ENCODE measurements around the gene FAM107B.

Gene FAM107B

DNA sequence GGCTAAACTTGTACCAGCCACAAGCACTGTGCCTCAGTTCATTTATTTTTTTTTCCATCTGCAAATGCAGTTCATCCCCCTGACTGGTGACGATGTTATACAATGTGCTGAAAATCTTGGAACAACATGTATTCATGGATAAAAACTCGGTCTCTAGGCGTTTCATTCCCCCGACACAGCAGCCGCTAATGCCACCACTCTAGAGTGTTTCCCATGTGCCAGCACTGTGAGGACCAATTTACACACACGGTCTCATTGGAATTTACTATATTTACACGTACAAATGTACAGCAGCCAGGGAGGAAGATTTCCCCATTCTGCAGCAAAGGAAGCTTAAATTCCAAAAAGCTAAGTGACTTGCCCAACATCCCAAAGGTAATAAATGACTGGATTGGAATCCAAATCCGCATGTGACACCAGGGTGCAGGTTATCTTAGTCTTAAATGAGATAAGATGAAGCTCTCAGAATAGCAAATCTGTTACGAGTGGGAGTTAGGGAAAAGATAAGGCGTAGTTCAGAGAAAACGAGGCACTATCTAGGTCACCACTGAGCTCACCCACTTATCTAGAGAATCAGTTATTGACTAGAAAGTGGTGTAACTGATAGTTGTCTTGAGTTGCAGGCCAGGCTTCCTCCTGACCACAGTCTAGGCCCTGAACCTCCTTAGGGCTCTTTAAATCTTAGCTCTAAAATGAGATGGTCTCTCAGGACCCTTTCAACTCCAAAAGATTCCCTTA lies 36.7 kb downstream of the FAM107B start:
- DNase-seq: no peak
- no peak overlapping the region for H3K27ac Mint-ChIP-seq
- no peak overlapping the region for H3K4me3 Mint-ChIP-seq
- H3K27me3 Mint-ChIP-seq (ENCODE audit: low read depth, poor library complexity): peaks cover 10% of the 10 kb centered on the region
- TF ChIP-seq, protein P1, sequence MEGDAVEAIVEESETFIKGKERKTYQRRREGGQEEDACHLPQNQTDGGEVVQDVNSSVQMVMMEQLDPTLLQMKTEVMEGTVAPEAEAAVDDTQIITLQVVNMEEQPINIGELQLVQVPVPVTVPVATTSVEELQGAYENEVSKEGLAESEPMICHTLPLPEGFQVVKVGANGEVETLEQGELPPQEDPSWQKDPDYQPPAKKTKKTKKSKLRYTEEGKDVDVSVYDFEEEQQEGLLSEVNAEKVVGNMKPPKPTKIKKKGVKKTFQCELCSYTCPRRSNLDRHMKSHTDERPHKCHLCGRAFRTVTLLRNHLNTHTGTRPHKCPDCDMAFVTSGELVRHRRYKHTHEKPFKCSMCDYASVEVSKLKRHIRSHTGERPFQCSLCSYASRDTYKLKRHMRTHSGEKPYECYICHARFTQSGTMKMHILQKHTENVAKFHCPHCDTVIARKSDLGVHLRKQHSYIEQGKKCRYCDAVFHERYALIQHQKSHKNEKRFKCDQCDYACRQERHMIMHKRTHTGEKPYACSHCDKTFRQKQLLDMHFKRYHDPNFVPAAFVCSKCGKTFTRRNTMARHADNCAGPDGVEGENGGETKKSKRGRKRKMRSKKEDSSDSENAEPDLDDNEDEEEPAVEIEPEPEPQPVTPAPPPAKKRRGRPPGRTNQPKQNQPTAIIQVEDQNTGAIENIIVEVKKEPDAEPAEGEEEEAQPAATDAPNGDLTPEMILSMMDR (IDR thresholded peaks at IDR 0.05): no peak
- peaks cover 19% of the 10 kb centered on the region for H3K4me1 Mint-ChIP-seq
- H3K36me3 Mint-ChIP-seq (ENCODE audit: low read depth): no peaks in the 10 kb centered on the region
- peaks cover 20% of the 10 kb centered on the region for H3K9me3 Mint-ChIP-seq

DNA sequence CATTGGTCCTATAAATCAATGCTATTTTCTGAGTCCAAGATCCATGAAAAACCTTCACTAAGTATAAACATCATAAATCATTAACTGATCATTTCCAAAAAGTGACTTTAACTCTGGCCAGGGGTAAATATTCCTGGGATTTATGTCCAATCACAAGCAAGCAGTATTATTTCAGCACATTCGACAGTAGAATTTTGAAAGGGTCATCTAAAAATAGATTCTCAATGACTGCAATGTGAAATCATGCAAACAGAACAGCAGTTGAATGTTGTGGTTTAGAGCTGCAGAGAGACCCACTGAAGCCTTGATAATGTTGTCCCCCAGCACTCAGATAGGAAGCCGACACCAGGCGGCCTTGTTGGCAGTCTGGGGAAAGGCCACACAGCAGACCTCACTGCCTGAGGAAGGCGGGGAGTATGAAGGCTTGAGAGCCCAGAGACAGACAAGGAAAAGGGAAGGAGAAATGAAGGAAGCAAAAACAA lies 38.1 kb downstream of the FAM107B start:
- H3K4me1 Mint-ChIP-seq: peaks cover 19% of the 10 kb centered on the region
- H3K27me3 Mint-ChIP-seq (ENCODE audit: low read depth, poor library complexity): peaks cover 10% of the 10 kb centered on the region
- H3K27ac Mint-ChIP-seq: peak overlapping the region; percentile 64
- no peaks in the 10 kb centered on the region for H3K36me3 Mint-ChIP-seq (ENCODE audit: low read depth)
- DNase-seq: peak; percentile 20
- no peak overlapping the region for H3K4me3 Mint-ChIP-seq
- H3K9me3 Mint-ChIP-seq: peaks cover 15% of the 10 kb centered on the region
- TF ChIP-seq, protein P1 (IDR thresholded peaks at IDR 0.05): no peak

DNA sequence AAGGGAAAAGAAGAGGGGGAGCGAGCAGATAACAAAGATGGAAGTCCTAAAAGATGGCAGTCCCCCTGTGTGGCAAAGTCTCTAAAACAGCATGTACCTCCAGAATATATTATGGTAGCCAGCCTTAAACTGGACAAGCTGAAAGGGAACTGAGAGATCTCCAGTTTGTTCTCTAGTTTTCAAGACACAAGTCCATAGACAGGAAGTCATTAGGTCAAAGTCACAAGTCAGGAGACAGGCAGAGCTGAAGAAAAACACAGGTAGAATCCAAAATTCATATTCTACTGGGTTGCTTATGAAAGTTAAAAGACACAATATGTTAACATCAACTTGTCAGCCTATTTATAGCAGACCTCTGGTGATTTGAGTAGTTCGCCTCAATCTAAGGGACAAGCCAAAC lies 38.7 kb downstream of the FAM107B start:
- H3K36me3 Mint-ChIP-seq (ENCODE audit: low read depth): no peaks in the 10 kb centered on the region
- H3K9me3 Mint-ChIP-seq: peaks cover 11% of the 10 kb centered on the region
- H3K4me3 Mint-ChIP-seq: no peak overlapping the region
- H3K27me3 Mint-ChIP-seq (ENCODE audit: low read depth, poor library complexity): peaks cover 7% of the 10 kb centered on the region
- no peak for DNase-seq
- H3K4me1 Mint-ChIP-seq: peaks cover 17% of the 10 kb centered on the region
- no peak overlapping the region for H3K27ac Mint-ChIP-seq
- TF ChIP-seq, protein P1 (IDR thresholded peaks at IDR 0.05): no peak

DNA sequence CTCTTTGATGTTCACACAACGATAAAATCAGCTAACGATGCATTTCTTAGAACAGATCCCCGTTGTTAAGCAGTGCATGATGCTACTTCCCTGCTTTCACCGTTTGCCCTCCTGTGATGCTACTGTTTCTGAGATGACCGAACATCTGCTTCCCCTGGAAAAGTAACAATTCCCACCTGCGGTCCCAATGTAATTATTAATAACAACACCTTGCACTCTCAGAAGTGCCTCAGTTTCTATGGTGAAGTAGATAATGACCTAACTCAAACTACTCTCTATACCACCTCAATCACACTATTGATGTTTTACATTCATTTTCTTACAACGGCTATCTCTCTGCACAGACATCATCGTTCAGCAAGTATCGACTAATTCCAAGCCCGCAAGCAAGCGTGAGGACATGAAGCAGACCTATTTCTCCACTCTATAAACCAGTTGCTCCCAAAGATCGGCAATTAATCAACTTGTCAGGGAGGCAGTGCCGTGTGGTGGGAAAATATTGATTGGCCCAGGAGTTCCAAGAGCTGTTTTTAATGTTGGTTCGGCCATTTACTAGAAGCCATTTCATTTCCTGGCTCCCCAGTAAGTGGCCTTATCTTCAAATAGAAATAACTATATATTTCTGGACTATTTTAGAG lies 42.7 kb downstream of the FAM107B start:
- peaks cover 13% of the 10 kb centered on the region for H3K4me1 Mint-ChIP-seq
- H3K27me3 Mint-ChIP-seq (ENCODE audit: low read depth, poor library complexity): peaks cover 11% of the 10 kb centered on the region
- no peak overlapping the region for H3K4me3 Mint-ChIP-seq
- no peaks in the 10 kb centered on the region for H3K36me3 Mint-ChIP-seq (ENCODE audit: low read depth)
- H3K9me3 Mint-ChIP-seq: peaks cover 17% of the 10 kb centered on the region
- no peak for DNase-seq
- TF ChIP-seq, protein P1 (IDR thresholded peaks at IDR 0.05): no peak
- H3K27ac Mint-ChIP-seq: no peak overlapping the region

DNA sequence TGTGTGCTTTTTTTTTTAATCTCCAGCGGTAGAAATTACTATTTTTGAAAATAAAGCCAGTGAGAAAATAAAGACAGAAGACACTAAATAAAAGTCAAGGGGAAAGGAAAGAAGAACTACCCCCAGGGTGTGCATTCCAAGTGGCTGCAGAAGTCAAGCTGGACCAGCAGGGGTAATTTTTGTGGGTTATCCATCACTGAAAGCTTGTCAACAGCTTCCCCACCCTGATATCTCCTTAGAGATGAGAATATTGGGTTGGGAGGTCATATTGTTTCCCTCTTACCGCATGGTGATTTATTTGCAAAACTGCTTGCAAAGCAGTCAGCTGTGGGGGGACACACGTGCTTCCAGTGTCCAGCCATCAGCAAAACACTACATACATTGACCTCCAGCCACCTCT lies 46.4 kb downstream of the FAM107B start:
- no peak overlapping the region for H3K4me3 Mint-ChIP-seq
- H3K27ac Mint-ChIP-seq: no peak overlapping the region
- TF ChIP-seq, protein P1 (IDR thresholded peaks at IDR 0.05): no peak
- H3K4me1 Mint-ChIP-seq: no peaks in the 10 kb centered on the region
- no peaks in the 10 kb centered on the region for H3K36me3 Mint-ChIP-seq (ENCODE audit: low read depth)
- peaks cover 20% of the 10 kb centered on the region for H3K27me3 Mint-ChIP-seq (ENCODE audit: low read depth, poor library complexity)
- H3K9me3 Mint-ChIP-seq: peaks cover 18% of the 10 kb centered on the region
- DNase-seq: no peak
